Caco-2 (cell line): ENCODE data around the gene COX10. TPM values are rescaled to one million over a fixed set of nuclear protein-coding genes. Genes with fewer than 3 reads are reported as not detected.
"Not testable (repeated sequence)": the region's sequence is repeated elsewhere in the genome, so short reads cannot be mapped to it uniquely, and the experiment has no call there.

Experiments used
- BruUV-seq: library from RNA; stranded (reverse); fragments of 400-500 nt; replicated peaks from 2 replicates; lab custom pipeline; 2021; lab: Mats Ljungman, UMichigan
- CTCF ChIA-PET: fragments of 300-600 bp; sonication (Branson Sonifier 250); formaldehyde crosslinking; loops from one replicate; lab custom pipeline; 2022; ENCODE audit warnings: antibody characterized with exemption; lab: Charles Lee
- POLR2A ChIA-PET: fragments of 300-600 bp; sonication (Branson Sonifier 250); formaldehyde crosslinking; loops from one replicate; lab custom pipeline; 2022; ENCODE audit warnings: antibody characterized with exemption; lab: Charles Lee
- DNase-seq, 2 experiments: peaks; one replicate each; pipeline versions ENCODE4 v3.0.0 to v3.0.0-alpha.2; 2020 to 2022
- H3K27me3 ChIP-seq: replicated peaks from 2 replicates; pipeline ENCODE4 v1.6.0; 2011; ENCODE audit warnings: low read length; ENCODE audit not compliant: control insufficient read depth, insufficient read depth
- H3K36me3 ChIP-seq: 2 replicates; pipeline ENCODE4 v1.5.1; 2011; ENCODE audit warnings: low read length; ENCODE audit not compliant: control insufficient read depth, insufficient read depth
- H3K4me1 ChIP-seq: fragments of 250-450 bp; sonication (Bioruptor Pico); 2 replicates; pipeline ENCODE4 v1.5.1; 2020; ENCODE audit warnings: mild to moderate bottlenecking
- H3K4me3 ChIP-seq: 2 replicates; pipeline ENCODE4 v1.5.1; 2011; ENCODE audit warnings: low read depth, mild to moderate bottlenecking, control low read depth, low read length
- H3K9me3 ChIP-seq: fragments of 250-450 bp; sonication (Bioruptor Pico); 2 replicates; pipeline ENCODE4 v1.5.1; 2020; ENCODE audit warnings: mild to moderate bottlenecking, moderate library complexity
- H3K27ac Mint-ChIP-seq: one replicate; pipeline ENCODE4 v1.8.0; 2022; ENCODE audit warnings: mixed read lengths; ENCODE audit not compliant: unreplicated experiment
- H3K27me3 Mint-ChIP-seq: one replicate; pipeline ENCODE4 v1.8.0; 2022; ENCODE audit warnings: mixed read lengths; ENCODE audit not compliant: insufficient read depth, unreplicated experiment
- H3K36me3 Mint-ChIP-seq: one replicate; pipeline ENCODE4 v1.8.0; 2022; ENCODE audit warnings: mild to moderate bottlenecking, mixed read lengths; ENCODE audit not compliant: insufficient read depth, unreplicated experiment
- H3K4me1 Mint-ChIP-seq: one replicate; pipeline ENCODE4 v1.8.0; 2022; ENCODE audit warnings: low read depth, mixed read lengths; ENCODE audit not compliant: unreplicated experiment
- H3K4me3 Mint-ChIP-seq: one replicate; pipeline ENCODE4 v1.8.0; 2022; ENCODE audit warnings: mild to moderate bottlenecking, moderate library complexity, mixed read lengths; ENCODE audit not compliant: unreplicated experiment
- H3K9me3 Mint-ChIP-seq: one replicate; pipeline ENCODE4 v1.8.0; 2022; ENCODE audit warnings: mixed read lengths; ENCODE audit not compliant: unreplicated experiment
- intact Hi-C: fragments of 100-400 bp; cut with micrococcal nuclease; formaldehyde crosslinking; loops from one replicate; pipeline ENCODE4 v1.10.0; 2022; ENCODE audit not compliant: unreplicated experiment
- total RNA-seq: library from RNA; stranded (reverse); gene quantifications from 2 replicates; pipeline ENCODE4 v1.2.3, GENCODE V29; 2022

The COX10 gene
- total RNA-seq, 1 experiment from 2014 or later: 13.5 TPM

- not testable (repeated sequence) for BruUV-seq
These were observed 115.2 kb downstream of the COX10 start for GRCh38 chr17:14184536-14184935.

DNA sequence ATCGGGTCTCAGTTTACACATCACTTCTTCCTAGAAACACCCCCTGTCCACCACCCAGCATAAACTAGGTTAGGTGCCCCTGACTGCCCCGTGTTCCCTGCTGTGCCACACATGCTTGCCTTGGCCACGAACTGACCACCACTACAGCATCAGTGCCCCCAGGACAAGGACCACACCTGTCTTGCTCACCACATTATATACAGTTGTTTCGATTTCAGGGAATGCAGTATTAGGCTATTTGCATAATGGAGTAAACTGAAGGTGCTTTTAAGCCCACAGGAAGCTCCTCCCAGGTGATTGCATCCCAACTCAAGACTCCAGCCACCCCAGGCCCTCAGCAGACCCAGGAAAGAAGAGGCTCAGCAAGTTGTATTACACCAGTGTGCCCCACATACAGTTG, 117.1 kb downstream of the COX10 start:
- intact Hi-C loops, H3K27me3 Mint-ChIP-seq, H3K36me3 ChIP-seq, H3K4me1 Mint-ChIP-seq, H3K27me3 ChIP-seq, H3K4me3 ChIP-seq, BruUV-seq, H3K9me3 ChIP-seq, H3K9me3 Mint-ChIP-seq, H3K36me3 Mint-ChIP-seq, H3K27ac Mint-ChIP-seq, DNase-seq, H3K4me3 Mint-ChIP-seq, POLR2A ChIA-PET, H3K4me1 ChIP-seq, CTCF ChIA-PET: not testable (repeated sequence)

More at GRCh38 chr17:14184536-14184935, 115.2 kb downstream of the COX10 start:
- CTCF ChIA-PET, H3K4me1 Mint-ChIP-seq, H3K4me3 Mint-ChIP-seq, DNase-seq, H3K36me3 Mint-ChIP-seq, POLR2A ChIA-PET, H3K27me3 ChIP-seq, H3K36me3 ChIP-seq, H3K4me3 ChIP-seq, H3K9me3 Mint-ChIP-seq, H3K9me3 ChIP-seq, H3K27me3 Mint-ChIP-seq, intact Hi-C loops, H3K27ac Mint-ChIP-seq, H3K4me1 ChIP-seq: not testable (repeated sequence)

DNA sequence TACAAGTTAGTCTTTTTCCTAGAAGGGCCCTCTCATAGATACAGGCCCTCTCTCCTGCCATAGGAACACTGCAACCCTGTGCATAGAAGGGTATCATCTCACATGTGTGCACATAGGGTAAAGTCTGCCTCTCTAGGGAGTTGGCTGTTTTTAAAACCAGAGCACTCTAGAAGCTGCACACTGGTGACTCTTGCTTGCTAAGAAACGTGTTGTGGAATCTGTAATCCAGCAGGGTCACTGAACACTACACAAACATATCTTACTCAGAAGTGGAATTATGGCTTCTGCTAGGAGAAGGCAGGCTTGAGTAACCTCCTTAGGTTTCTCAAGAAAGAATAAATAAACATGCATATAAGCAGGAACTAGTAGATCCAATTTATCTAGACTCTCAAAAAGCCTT, 121.5 kb downstream of the COX10 start:
- H3K27ac Mint-ChIP-seq, H3K9me3 ChIP-seq, H3K4me1 ChIP-seq, intact Hi-C loops, BruUV-seq, POLR2A ChIA-PET, CTCF ChIA-PET, H3K27me3 ChIP-seq, H3K36me3 Mint-ChIP-seq, DNase-seq, H3K36me3 ChIP-seq, H3K27me3 Mint-ChIP-seq, H3K9me3 Mint-ChIP-seq, H3K4me3 Mint-ChIP-seq, H3K4me3 ChIP-seq, H3K4me1 Mint-ChIP-seq: not testable (repeated sequence)

DNA sequence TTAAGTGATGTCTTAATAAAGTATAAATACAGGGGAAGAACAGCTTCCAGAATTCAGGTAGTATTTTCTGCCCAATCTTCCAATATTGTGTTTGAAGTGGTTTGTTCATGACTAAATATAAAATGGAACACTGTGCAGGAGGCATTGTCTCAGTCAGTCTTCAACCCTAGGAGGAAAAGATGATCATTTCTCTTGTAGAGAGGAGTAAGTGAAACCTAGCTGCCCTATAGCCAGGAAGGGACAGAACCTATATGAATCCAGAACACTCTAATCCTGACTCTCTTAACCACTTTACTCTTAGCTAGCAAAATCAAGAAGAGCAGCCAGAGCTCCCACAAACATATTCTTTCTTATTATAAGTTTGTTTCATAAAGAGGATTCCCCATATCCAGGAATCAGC, 122.2 kb downstream of the COX10 start:
- H3K4me3 ChIP-seq, H3K27me3 Mint-ChIP-seq, H3K36me3 Mint-ChIP-seq, H3K27me3 ChIP-seq, H3K9me3 Mint-ChIP-seq, H3K4me1 ChIP-seq, H3K36me3 ChIP-seq, H3K4me1 Mint-ChIP-seq, BruUV-seq, CTCF ChIA-PET, POLR2A ChIA-PET, H3K4me3 Mint-ChIP-seq, H3K27ac Mint-ChIP-seq, DNase-seq, intact Hi-C loops, H3K9me3 ChIP-seq: not testable (repeated sequence)

DNA sequence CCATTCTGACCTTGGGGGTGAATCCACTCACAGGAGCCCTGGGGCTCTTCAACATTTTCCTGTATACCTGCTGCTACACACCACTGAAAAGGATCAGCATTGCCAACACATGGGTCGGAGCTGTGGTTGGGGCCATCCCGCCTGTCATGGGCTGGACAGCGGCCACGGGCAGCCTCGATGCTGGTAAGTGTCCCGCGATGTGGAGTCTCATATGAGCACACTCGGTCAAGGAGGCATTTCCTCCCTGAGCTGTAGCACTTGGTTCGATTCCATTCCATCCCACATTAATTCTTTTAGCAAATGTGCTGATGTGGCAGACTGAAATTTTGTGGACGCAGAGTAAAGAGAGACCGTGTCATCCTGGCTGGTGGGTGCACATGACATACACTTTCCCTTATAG, 122.7 kb downstream of the COX10 start:
- H3K4me1 ChIP-seq, H3K27ac Mint-ChIP-seq, POLR2A ChIA-PET, H3K27me3 Mint-ChIP-seq, intact Hi-C loops, H3K4me1 Mint-ChIP-seq, H3K36me3 Mint-ChIP-seq, H3K36me3 ChIP-seq, DNase-seq, BruUV-seq, H3K4me3 Mint-ChIP-seq, H3K4me3 ChIP-seq, CTCF ChIA-PET, H3K9me3 Mint-ChIP-seq, H3K27me3 ChIP-seq, H3K9me3 ChIP-seq: not testable (repeated sequence)

DNA sequence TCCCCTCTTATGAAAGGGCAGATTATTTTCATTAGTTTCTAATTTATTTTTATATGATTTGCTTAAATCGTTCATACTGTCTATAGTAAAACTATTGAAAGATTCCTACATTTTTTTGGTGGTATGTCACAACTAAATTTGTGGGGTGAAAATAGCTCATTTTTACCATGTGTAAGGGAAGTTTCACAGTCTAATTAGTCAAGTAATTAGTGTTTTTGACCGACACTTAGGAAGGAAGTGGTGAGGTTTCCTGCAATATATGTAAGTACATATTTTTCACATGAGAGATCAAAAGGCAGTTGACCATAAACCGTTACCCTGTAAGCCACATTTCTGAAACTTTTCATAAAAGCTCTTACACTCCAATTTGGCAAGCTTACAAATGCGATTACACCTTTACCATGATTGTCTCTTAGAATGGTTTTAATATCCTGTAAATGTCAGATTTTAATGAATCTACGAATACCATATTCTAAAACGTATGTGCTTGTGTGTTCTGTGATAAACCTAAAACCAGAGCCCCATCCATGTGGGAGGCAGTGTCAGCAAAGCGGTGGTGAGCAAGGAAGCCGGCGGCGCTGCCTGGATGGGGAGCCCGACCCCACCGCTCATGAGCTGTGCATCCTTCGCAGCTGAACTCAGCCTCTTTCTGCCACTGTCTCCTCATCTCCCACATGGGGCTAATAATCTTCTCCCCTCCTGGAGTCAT, 123.5 kb downstream of the COX10 start:
- H3K27me3 ChIP-seq, H3K9me3 ChIP-seq, H3K9me3 Mint-ChIP-seq, H3K4me3 ChIP-seq, DNase-seq, H3K36me3 Mint-ChIP-seq, H3K27me3 Mint-ChIP-seq, intact Hi-C loops, BruUV-seq, POLR2A ChIA-PET, H3K27ac Mint-ChIP-seq, H3K36me3 ChIP-seq, H3K4me1 Mint-ChIP-seq, H3K4me3 Mint-ChIP-seq, CTCF ChIA-PET, H3K4me1 ChIP-seq: not testable (repeated sequence)
